HCT116 (cell line): Measurements from ENCODE around the gene MYEF2.

Experiments used
- EZH2phosphoT487 ChIP-seq: fragments of 200-600 bp; IDR thresholded peaks from 2 replicates; pipeline ENCODE4 v1.6.1; 2018; ENCODE audit warnings: antibody characterized with exemption, borderline replicate concordance
- POLR2AphosphoS5 ChIP-seq: IDR thresholded peaks from 2 replicates; pipeline ENCODE4 v1.6.1; 2011; ENCODE audit warnings: mild to moderate bottlenecking, low read depth, low read length, moderate library complexity
- YY1 ChIP-seq: IDR thresholded peaks from 2 replicates; pipeline ENCODE4 v1.6.1; 2011; ENCODE audit warnings: low read length, low read depth, moderate library complexity, mild to moderate bottlenecking; ENCODE audit not compliant: insufficient replicate concordance; ENCODE audit errors: extremely low read depth
- TF ChIP-seq, protein P1 (sequence below), 3 experiments: fragments of 200-600 bp in 1 of 3; sonication (generic) in 1 of 3; IDR thresholded peaks in 2 of 3; conservative IDR thresholded peaks in 1 of 3; 2 replicates each; pipeline ENCODE4 v1.5.1; 2012 to 2017; ENCODE audit warnings: low read depth in 2 of 3, low read length in 2 of 3, antibody characterized with exemption in 1 of 3, borderline replicate concordance in 1 of 3, control low read depth in 1 of 3, mild to moderate bottlenecking in 1 of 3, mixed read lengths in 1 of 3, mixed run types in 1 of 3, moderate library complexity in 1 of 3; ENCODE audit not compliant: insufficient read depth in 1 of 3
- TF ChIP-seq, protein P2 (sequence below): IDR thresholded peaks from 2 replicates; pipeline ENCODE4 v1.6.1; 2012; ENCODE audit warnings: low read depth

DNA sequence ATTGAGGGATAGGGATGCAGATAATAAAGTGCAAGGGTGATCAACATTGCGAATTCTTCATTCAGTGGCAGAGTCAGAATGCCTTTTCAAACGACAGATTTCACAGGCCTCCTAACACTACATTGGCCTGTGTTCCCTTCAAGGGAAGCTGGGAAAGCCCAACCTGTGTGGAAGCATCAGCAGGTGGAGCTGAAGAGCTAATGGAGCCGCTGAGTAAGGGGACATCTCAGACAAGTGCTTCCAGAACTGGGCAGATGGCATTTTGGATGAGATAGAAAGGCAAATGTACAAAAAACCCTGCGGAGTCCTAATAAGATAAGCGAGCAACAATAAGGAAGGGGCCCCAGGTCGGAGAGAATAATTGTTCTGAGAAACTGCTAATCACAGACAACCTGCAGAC lies 65.9 kb downstream of the MYEF2 start:
- TF ChIP-seq POLR2AphosphoS5 (no peak), YY1 (no peak), EZH2phosphoT487 (no peak)
- TF ChIP-seq, protein P1, sequence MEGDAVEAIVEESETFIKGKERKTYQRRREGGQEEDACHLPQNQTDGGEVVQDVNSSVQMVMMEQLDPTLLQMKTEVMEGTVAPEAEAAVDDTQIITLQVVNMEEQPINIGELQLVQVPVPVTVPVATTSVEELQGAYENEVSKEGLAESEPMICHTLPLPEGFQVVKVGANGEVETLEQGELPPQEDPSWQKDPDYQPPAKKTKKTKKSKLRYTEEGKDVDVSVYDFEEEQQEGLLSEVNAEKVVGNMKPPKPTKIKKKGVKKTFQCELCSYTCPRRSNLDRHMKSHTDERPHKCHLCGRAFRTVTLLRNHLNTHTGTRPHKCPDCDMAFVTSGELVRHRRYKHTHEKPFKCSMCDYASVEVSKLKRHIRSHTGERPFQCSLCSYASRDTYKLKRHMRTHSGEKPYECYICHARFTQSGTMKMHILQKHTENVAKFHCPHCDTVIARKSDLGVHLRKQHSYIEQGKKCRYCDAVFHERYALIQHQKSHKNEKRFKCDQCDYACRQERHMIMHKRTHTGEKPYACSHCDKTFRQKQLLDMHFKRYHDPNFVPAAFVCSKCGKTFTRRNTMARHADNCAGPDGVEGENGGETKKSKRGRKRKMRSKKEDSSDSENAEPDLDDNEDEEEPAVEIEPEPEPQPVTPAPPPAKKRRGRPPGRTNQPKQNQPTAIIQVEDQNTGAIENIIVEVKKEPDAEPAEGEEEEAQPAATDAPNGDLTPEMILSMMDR (IDR thresholded peaks at IDR 0.05 in 2 of 3, conservative IDR thresholded peaks at IDR 0.05 in 1 of 3; ENCODE audit: borderline replicate concordance in 1 of 3, insufficient read depth in 1 of 3, low read depth in 2 of 3, low read length in 2 of 3), result peak in 1 of 3 experiments; percentile 8; a peak in 1 of 6 replicates
- TF ChIP-seq, protein P2, sequence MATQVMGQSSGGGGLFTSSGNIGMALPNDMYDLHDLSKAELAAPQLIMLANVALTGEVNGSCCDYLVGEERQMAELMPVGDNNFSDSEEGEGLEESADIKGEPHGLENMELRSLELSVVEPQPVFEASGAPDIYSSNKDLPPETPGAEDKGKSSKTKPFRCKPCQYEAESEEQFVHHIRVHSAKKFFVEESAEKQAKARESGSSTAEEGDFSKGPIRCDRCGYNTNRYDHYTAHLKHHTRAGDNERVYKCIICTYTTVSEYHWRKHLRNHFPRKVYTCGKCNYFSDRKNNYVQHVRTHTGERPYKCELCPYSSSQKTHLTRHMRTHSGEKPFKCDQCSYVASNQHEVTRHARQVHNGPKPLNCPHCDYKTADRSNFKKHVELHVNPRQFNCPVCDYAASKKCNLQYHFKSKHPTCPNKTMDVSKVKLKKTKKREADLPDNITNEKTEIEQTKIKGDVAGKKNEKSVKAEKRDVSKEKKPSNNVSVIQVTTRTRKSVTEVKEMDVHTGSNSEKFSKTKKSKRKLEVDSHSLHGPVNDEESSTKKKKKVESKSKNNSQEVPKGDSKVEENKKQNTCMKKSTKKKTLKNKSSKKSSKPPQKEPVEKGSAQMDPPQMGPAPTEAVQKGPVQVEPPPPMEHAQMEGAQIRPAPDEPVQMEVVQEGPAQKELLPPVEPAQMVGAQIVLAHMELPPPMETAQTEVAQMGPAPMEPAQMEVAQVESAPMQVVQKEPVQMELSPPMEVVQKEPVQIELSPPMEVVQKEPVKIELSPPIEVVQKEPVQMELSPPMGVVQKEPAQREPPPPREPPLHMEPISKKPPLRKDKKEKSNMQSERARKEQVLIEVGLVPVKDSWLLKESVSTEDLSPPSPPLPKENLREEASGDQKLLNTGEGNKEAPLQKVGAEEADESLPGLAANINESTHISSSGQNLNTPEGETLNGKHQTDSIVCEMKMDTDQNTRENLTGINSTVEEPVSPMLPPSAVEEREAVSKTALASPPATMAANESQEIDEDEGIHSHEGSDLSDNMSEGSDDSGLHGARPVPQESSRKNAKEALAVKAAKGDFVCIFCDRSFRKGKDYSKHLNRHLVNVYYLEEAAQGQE, result no peak
